Measurements from ENCODE around the gene KCTD14.
"Not testable (repeated sequence)": the region's sequence is repeated elsewhere in the genome, so short reads cannot be mapped to it uniquely, and the experiment has no call there.

Gene KCTD14

DNA sequence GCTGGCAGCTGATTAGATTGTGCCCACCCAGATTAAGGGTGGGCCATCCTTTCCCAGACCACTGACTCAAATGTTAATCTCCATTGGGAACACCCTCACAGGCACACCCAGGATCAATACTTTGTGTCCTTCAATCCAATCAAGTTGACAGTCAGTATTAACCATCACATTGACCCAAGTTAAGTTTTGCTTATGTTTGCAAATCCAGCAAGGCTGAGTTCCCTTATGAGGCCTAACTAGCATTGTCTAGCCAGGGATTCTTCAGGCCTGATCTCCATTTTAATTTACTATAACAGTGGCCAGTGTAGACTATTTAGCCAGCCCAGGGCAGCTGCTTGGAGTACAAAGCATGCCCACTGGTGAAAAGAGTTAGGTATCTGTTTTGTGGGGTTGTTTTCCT lies 2.3 kb upstream of the KCTD14 start:
- no peaks in the 10 kb centered on the region for H3K9me3 Mint-ChIP-seq
- DNase-seq (ENCODE audit: low spot score) = no peak
- no peaks in the 10 kb centered on the region for H3K36me3 Mint-ChIP-seq (ENCODE audit: low read depth)
- H3K27me3 Mint-ChIP-seq (ENCODE audit: low read depth) = peaks cover 14% of the 10 kb centered on the region
- H3K4me3 Mint-ChIP-seq = no peak overlapping the region
- H3K4me1 Mint-ChIP-seq (ENCODE audit: low read depth) = peaks cover 3% of the 10 kb centered on the region
- no peak overlapping the region for H3K27ac Mint-ChIP-seq

DNA sequence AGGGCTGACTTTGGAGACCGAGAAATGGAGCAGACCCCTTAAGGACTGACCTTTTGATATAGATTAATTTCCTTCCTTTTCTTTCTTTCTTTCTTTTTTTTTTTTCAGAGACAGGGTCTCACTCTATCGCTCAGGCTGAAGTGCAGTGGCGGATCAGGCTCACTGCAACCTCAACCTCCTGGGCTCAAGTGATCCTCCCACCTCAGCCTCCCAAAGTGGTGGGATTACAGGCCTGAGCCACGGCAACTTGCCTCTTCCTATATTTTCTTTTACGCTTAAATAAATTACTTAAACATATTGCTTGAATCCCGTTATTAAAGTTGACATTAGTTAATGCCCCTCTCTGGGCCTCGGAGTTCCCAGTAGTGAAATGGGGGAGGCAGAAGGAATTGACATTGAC lies 350 bp upstream of the KCTD14 start:
- Mint-ChIP-seq H3K4me1 (ENCODE audit: low read depth) (peaks cover 3% of the 10 kb centered on the region), H3K27ac (no peak overlapping the region), H3K36me3 (ENCODE audit: low read depth) (no peaks in the 10 kb centered on the region), H3K9me3 (no peaks in the 10 kb centered on the region), H3K27me3 (ENCODE audit: low read depth) (peaks cover 21% of the 10 kb centered on the region), H3K4me3 (no peak overlapping the region)
- DNase-seq (ENCODE audit: low spot score) = no peak

GRCh38 chr11:78021611-78022010 lies 1.5 kb downstream of the KCTD14 start:
- no peaks in the 10 kb centered on the region for H3K9me3 Mint-ChIP-seq
- no peak overlapping the region for H3K27ac Mint-ChIP-seq

DNA sequence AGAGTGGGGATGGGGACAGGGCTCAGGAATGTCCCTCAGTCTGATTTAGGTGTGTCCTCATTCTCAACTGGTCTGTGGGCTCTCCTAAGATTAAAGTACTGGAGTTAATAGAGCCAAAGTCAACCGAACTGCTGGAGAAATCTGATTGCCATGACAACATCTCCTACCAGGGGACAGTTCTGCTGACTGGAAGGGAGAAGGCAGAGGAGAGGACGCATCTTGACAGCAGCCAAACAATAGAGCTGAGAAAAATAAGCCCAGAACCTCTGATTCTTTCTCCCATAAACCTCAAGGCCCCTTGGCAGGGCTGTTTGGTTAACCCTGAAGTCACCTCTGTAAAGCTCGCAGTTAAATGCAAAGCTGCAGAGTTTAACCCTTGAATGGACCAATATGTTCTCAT lies 2.8 kb downstream of the KCTD14 start:
- peaks cover 3% of the 10 kb centered on the region for H3K4me1 Mint-ChIP-seq (ENCODE audit: low read depth)
- H3K27ac Mint-ChIP-seq = no peak overlapping the region
- no peak for DNase-seq (ENCODE audit: low spot score)
- no peaks in the 10 kb centered on the region for H3K9me3 Mint-ChIP-seq
- no peak overlapping the region for H3K4me3 Mint-ChIP-seq
- H3K27me3 Mint-ChIP-seq (ENCODE audit: low read depth) = peaks cover 22% of the 10 kb centered on the region
- no peaks in the 10 kb centered on the region for H3K36me3 Mint-ChIP-seq (ENCODE audit: low read depth)

More at GRCh38 chr11:78021611-78022010, 1.5 kb downstream of the KCTD14 start:
- H3K27me3 Mint-ChIP-seq (ENCODE audit: low read depth) = peaks cover 22% of the 10 kb centered on the region
- H3K4me3 Mint-ChIP-seq = no peak overlapping the region
- H3K4me1 Mint-ChIP-seq (ENCODE audit: low read depth) = peaks cover 3% of the 10 kb centered on the region
- H3K36me3 Mint-ChIP-seq (ENCODE audit: low read depth) = no peaks in the 10 kb centered on the region
- DNase-seq (ENCODE audit: low spot score) = no peak

DNA sequence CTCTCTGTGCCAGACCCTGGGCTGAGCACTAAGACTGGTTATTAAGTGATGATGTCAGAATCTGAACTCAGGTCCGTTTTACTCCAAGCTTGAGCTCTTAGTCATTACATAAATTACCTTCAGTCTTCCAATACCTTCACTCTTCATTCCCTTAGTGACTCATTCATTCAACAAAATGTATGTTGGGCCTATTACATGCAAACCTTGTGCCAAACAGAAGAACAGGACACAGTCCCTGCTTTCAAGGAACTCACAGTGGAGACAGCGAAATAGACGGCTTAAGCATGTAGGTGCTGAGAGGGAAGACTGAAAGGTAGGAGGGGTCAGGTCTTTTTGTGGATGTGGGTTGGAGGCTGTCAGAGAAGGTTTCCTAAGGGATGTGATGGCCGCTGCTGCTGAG lies 3.3 kb downstream of the KCTD14 start:
- no peak overlapping the region for H3K27ac Mint-ChIP-seq
- DNase-seq (ENCODE audit: low spot score) = no peak
- peaks cover 3% of the 10 kb centered on the region for H3K4me1 Mint-ChIP-seq (ENCODE audit: low read depth)
- H3K27me3 Mint-ChIP-seq (ENCODE audit: low read depth) = peaks cover 22% of the 10 kb centered on the region
- no peaks in the 10 kb centered on the region for H3K36me3 Mint-ChIP-seq (ENCODE audit: low read depth)
- H3K4me3 Mint-ChIP-seq = no peak overlapping the region
- no peaks in the 10 kb centered on the region for H3K9me3 Mint-ChIP-seq

DNA sequence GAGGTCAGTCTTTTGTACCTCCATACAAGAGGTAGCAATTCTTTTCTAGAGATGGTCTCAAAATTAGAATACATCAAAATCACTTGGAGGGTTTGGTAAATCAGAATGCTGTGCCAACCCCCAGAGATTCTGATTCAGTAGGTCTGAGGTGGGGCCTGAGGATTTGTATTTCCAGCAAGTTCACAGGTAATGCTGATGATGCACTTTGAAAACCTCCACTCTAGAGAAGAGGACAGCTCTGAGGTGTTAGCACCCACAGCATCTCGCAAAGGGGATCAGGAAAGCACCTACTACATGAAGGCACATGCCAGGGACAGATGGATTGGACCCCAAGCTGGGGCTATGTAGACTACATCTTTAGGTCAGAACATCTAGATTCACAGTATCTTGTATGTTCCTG lies 7.2 kb downstream of the KCTD14 start:
- Mint-ChIP-seq H3K4me1 (ENCODE audit: low read depth) (no peaks in the 10 kb centered on the region), H3K4me3 (no peak overlapping the region), H3K36me3 (ENCODE audit: low read depth) (no peaks in the 10 kb centered on the region), H3K27me3 (ENCODE audit: low read depth) (peaks cover 7% of the 10 kb centered on the region), H3K27ac (no peak overlapping the region), H3K9me3 (no peaks in the 10 kb centered on the region)
- no peak for DNase-seq (ENCODE audit: low spot score)

DNA sequence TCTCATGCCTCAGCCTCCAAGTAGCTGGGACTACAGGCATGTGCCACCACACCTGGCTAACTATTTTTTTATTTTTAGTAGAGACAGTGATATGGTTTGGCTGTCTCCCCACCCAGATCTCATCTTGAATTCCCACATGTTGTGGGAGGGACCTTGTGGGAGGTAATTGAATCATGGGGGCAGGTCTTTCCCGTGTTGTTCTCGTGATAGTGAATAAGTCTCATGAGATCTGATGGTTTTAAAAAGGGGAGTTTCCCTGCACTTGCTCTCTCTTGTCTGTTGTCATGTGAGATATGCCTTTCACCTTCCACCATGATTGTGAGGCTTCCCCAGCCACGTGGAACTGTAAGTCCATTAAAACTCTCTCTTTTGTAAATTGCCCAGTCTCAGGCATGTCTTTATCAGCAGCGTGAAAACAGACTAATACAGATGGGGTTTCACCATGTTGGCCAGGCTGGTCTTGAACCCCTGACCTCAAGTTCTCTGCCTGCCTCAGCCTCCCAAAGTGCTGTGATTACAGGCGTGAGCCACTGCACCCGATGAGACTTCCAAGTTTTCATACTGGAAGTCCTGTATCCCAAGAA lies 8.0 kb downstream of the KCTD14 start:
- DNase-seq (ENCODE audit: low spot score); H3K9me3 Mint-ChIP-seq; H3K36me3 Mint-ChIP-seq (ENCODE audit: low read depth); H3K27ac Mint-ChIP-seq; H3K4me3 Mint-ChIP-seq; H3K4me1 Mint-ChIP-seq (ENCODE audit: low read depth); H3K27me3 Mint-ChIP-seq (ENCODE audit: low read depth): not testable (repeated sequence)

GRCh38 chr11:78011301-78011700 lies 11.8 kb downstream of the KCTD14 start:
- no peak overlapping the region for H3K4me3 Mint-ChIP-seq
- no peaks in the 10 kb centered on the region for H3K9me3 Mint-ChIP-seq
- H3K4me1 Mint-ChIP-seq (ENCODE audit: low read depth) = no peaks in the 10 kb centered on the region
- no peaks in the 10 kb centered on the region for H3K27me3 Mint-ChIP-seq (ENCODE audit: low read depth)
- no peak overlapping the region for H3K27ac Mint-ChIP-seq
- no peaks in the 10 kb centered on the region for H3K36me3 Mint-ChIP-seq (ENCODE audit: low read depth)
- DNase-seq (ENCODE audit: low spot score) = no peak

GRCh38 chr11:78010755-78011154 lies 12.3 kb downstream of the KCTD14 start:
- Mint-ChIP-seq H3K27ac (no peak overlapping the region), H3K36me3 (ENCODE audit: low read depth) (no peaks in the 10 kb centered on the region), H3K4me3 (no peak overlapping the region), H3K27me3 (ENCODE audit: low read depth) (no peaks in the 10 kb centered on the region), H3K9me3 (no peaks in the 10 kb centered on the region), H3K4me1 (ENCODE audit: low read depth) (no peaks in the 10 kb centered on the region)
- no peak for DNase-seq (ENCODE audit: low spot score)

GRCh38 chr11:78010304-78010703 lies 12.8 kb downstream of the KCTD14 start:
- Mint-ChIP-seq H3K36me3 (ENCODE audit: low read depth) (no peaks in the 10 kb centered on the region), H3K4me3 (no peak overlapping the region)

GRCh38 chr11:78009062-78009461 lies 14.0 kb downstream of the KCTD14 start:
- H3K4me1 Mint-ChIP-seq (ENCODE audit: low read depth) = no peaks in the 10 kb centered on the region
- peaks cover 4% of the 10 kb centered on the region for H3K27me3 Mint-ChIP-seq (ENCODE audit: low read depth)
- no peak overlapping the region for H3K27ac Mint-ChIP-seq
- DNase-seq (ENCODE audit: low spot score) = no peak
- no peaks in the 10 kb centered on the region for H3K9me3 Mint-ChIP-seq
- H3K36me3 Mint-ChIP-seq (ENCODE audit: low read depth) = no peaks in the 10 kb centered on the region
- no peak overlapping the region for H3K4me3 Mint-ChIP-seq

More at GRCh38 chr11:78010304-78010703, 12.8 kb downstream of the KCTD14 start:
- Mint-ChIP-seq H3K27me3 (ENCODE audit: low read depth) (no peaks in the 10 kb centered on the region), H3K4me1 (ENCODE audit: low read depth) (no peaks in the 10 kb centered on the region), H3K9me3 (no peaks in the 10 kb centered on the region), H3K27ac (no peak overlapping the region)
- DNase-seq (ENCODE audit: low spot score) = no peak

DNA sequence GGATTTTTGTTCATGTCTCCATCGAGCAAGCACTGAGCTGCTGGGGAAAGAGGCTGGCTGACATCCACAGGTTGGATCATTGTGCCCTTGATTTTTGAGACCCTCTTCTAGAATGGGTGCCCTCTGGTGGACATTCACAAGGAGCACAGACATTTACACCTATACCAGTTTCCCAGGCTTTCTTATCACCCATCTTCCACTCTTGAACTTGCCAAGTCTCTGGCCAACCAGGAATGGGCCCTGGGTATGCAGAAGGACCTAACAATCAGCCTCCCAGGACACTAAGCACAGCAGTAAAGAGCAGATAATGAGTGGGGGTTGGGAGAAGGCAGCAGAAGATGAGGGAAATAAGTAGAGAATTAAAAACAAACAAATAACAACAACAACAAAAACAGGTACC lies 22.9 kb downstream of the KCTD14 start:
- no peak overlapping the region for H3K27ac Mint-ChIP-seq
- no peaks in the 10 kb centered on the region for H3K9me3 Mint-ChIP-seq
- no peak overlapping the region for H3K4me3 Mint-ChIP-seq
- peaks cover 17% of the 10 kb centered on the region for H3K27me3 Mint-ChIP-seq (ENCODE audit: low read depth)
- H3K36me3 Mint-ChIP-seq (ENCODE audit: low read depth) = no peaks in the 10 kb centered on the region
- peaks cover 5% of the 10 kb centered on the region for H3K4me1 Mint-ChIP-seq (ENCODE audit: low read depth)
- peak; percentile 11 for DNase-seq (ENCODE audit: low spot score)

DNA sequence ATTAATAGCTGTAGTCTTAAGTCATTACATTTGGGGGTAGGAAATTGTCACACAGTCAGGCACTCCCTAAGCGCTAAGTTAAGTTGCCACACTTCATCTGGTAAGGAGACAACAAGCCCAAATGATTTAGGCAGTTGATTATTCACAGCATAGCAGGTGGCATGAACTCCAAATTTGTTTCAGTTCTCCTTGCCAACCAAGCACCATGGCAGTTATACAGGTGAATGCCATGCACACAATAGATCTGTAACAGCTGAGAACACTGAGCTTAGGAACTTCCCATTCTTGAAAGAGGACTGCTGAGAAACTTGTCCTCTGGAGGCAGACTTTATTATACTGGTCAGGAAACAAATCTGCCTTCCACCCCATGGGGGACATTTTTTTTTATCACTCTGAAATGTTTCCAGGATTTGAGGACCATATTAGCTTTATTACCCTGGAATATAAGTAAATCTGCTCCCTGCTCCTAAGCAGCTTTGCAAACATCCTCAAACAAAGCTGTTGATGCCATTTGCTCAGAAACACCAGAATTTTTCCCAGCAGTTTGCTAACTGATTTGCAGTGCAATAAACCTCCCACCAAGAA lies 23.5 kb downstream of the KCTD14 start:
- DNase-seq (ENCODE audit: low spot score) = no peak
- Mint-ChIP-seq H3K36me3 (ENCODE audit: low read depth) (no peaks in the 10 kb centered on the region), H3K4me1 (ENCODE audit: low read depth) (peaks cover 8% of the 10 kb centered on the region), H3K27me3 (ENCODE audit: low read depth) (peaks cover 16% of the 10 kb centered on the region), H3K9me3 (no peaks in the 10 kb centered on the region), H3K27ac (no peak overlapping the region), H3K4me3 (no peak overlapping the region)

- peak; percentile 98 for DNase-seq (ENCODE audit: low spot score)
- Mint-ChIP-seq H3K4me3 (peak within 1 kb of the TSS; percentile 96), H3K27me3 (ENCODE audit: low read depth) (no peaks in the 10 kb centered on the region), H3K9me3 (no peaks in the 10 kb centered on the region), H3K36me3 (ENCODE audit: low read depth) (peaks cover 8% of the 10 kb centered on the region), H3K4me1 (ENCODE audit: low read depth) (peaks cover 15% of the 10 kb centered on the region), H3K27ac (peak within 1 kb of the TSS; percentile 86)
These were observed 28.4 kb downstream of the KCTD14 start, which contains the start of gene INTS4 for GRCh38 chr11:77994434-77995362. Gene INTS4, minus strand, starts transcription at chr11:77994668. Its CDS starts 25 bp downstream, at chr11:77994643.

All from T-helper 2 cell treated with Interferon-gamma antibody and Interleukin-4, amounts not matched to agents 5 μg/mL and 100 μg/mL, for 36 hours (primary cell).